Gastroesophageal sphincter (tissue), 4 donors: ENCODE results near the gene RSRC1. TPM values are rescaled to one million over a fixed set of nuclear protein-coding genes. Genes with fewer than 3 reads are reported as not detected.

ENCODE experiments used
- ATAC-seq: fragments of 150-250 bp; one replicate; pipeline ENCODE4 v1.9.1; 2016; ENCODE audit warnings: mild to moderate bottlenecking, moderate library complexity
- H3K27ac ChIP-seq, 4 donors: fragments of 200-600 bp; sonication (generic) in 3 of 4; 1 replicate in 3 of 4; 2 replicates in 1 of 4; pipeline ENCODE4 v1.5.1; 2016 to 2019
- H3K27me3 ChIP-seq: fragments of 200-600 bp; sonication (generic); one replicate; pipeline ENCODE4 v1.5.1; 2019
- H3K36me3 ChIP-seq, 2 donors: fragments of 200-600 bp; sonication (generic); one replicate each; pipeline ENCODE4 v1.5.1; 2019; ENCODE audit warnings: control low read depth in 1 of 2
- H3K4me1 ChIP-seq, 3 donors: fragments of 200-600 bp; sonication (generic); 1 replicate in 2 of 3; 2 replicates in 1 of 3; pipeline ENCODE4 v1.5.1; 2016 to 2019; ENCODE audit warnings: control low read depth in 2 of 3
- H3K4me3 ChIP-seq, 2 donors: fragments of 200-600 bp; sonication (generic); one replicate each; pipeline ENCODE4 v1.5.1; 2019; ENCODE audit warnings: mild to moderate bottlenecking in 1 of 2, moderate library complexity in 1 of 2
- H3K9me3 ChIP-seq, 3 donors: fragments of 200-600 bp; sonication (generic); one replicate each; pipeline ENCODE4 v1.5.1; 2017 to 2019; ENCODE audit warnings: control low read depth in 2 of 3
- EP300 ChIP-seq: sonication (generic); formaldehyde crosslinking; IDR thresholded peaks from one replicate; pipeline ENCODE4 v1.6.1; 2017; ENCODE audit warnings: antibody characterized with exemption, mild to moderate bottlenecking
- POLR2A ChIP-seq, 2 donors: fragments of 450-650 bp; IDR thresholded peaks; one replicate each; pipeline ENCODE4 v1.6.1; 2017; ENCODE audit warnings: antibody characterized with exemption in 2 of 2, mild to moderate bottlenecking in 2 of 2, moderate library complexity in 1 of 2
- POLR2AphosphoS5 ChIP-seq: sonication (generic); formaldehyde crosslinking; IDR thresholded peaks from one replicate; pipeline ENCODE4 v1.6.1; 2017; ENCODE audit warnings: antibody characterized with exemption
- WGBS, 2 donors: methylation state at CpG; one replicate each; pipeline ENCODE4 v1.1.5; 2018; ENCODE audit warnings: low coverage in 1 of 2; 5-methylcytosine and 5-hydroxymethylcytosine counted together
- total RNA-seq, 4 donors: library from RNA; depleted of rRNA; stranded (reverse); fragments of >200 nt; gene quantifications; one replicate each; pipeline ENCODE4 v1.1.0, GENCODE V29; 2016
- TF ChIP-seq, protein P1 (sequence below), 4 experiments: fragments of 200-600 bp in 2 of 4; fragments of 450-650 bp in 2 of 4; sonication (generic) in 1 of 4; IDR thresholded peaks; one replicate each; pipeline ENCODE4 v1.5.1; 2017 to 2019; ENCODE audit warnings: antibody characterized with exemption in 4 of 4, mild to moderate bottlenecking in 2 of 4, moderate library complexity in 2 of 4

RSRC1 gene
- total RNA-seq, 4 donors from 2014 or later = 40.6 to 66.0 (median 43.9) TPM

DNA sequence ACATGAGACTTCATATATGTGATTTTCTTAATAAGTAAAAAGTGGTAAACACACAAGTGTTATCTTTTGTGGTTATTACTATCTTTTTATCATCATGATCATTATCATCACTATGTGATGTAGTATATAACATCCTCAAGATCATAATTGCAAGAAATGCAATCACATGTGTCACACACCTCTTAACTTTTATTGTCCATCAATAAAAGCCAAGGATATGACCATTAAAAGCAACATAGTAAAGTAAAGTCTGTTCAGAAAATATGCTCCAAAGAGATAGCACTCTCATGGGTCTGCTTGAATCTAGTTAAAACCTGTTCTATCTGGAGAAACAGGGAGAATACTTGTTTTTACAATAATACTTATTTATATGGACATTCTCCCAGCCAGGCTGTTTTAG lies 308.1 kb downstream of the RSRC1 start:
- H3K9me3 ChIP-seq = peaks cover 0 to under 1% (median 0%) of the 10 kb centered on the region in 3 donors
- no peak for ATAC-seq
- H3K27ac ChIP-seq = no peak overlapping the region
- TF ChIP-seq, protein P1, sequence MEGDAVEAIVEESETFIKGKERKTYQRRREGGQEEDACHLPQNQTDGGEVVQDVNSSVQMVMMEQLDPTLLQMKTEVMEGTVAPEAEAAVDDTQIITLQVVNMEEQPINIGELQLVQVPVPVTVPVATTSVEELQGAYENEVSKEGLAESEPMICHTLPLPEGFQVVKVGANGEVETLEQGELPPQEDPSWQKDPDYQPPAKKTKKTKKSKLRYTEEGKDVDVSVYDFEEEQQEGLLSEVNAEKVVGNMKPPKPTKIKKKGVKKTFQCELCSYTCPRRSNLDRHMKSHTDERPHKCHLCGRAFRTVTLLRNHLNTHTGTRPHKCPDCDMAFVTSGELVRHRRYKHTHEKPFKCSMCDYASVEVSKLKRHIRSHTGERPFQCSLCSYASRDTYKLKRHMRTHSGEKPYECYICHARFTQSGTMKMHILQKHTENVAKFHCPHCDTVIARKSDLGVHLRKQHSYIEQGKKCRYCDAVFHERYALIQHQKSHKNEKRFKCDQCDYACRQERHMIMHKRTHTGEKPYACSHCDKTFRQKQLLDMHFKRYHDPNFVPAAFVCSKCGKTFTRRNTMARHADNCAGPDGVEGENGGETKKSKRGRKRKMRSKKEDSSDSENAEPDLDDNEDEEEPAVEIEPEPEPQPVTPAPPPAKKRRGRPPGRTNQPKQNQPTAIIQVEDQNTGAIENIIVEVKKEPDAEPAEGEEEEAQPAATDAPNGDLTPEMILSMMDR (IDR thresholded peaks at IDR 0.05) = no peak
- no peak for TF ChIP-seq POLR2A (IDR thresholded peaks at IDR 0.05)
- TF ChIP-seq EP300 = no peak
- no peak for TF ChIP-seq POLR2AphosphoS5
- H3K27me3 ChIP-seq = no peaks in the 10 kb centered on the region
- no peaks in the 10 kb centered on the region for H3K4me1 ChIP-seq
- H3K36me3 ChIP-seq = no peaks in the 10 kb centered on the region
- no peak overlapping the region for H3K4me3 ChIP-seq

DNA sequence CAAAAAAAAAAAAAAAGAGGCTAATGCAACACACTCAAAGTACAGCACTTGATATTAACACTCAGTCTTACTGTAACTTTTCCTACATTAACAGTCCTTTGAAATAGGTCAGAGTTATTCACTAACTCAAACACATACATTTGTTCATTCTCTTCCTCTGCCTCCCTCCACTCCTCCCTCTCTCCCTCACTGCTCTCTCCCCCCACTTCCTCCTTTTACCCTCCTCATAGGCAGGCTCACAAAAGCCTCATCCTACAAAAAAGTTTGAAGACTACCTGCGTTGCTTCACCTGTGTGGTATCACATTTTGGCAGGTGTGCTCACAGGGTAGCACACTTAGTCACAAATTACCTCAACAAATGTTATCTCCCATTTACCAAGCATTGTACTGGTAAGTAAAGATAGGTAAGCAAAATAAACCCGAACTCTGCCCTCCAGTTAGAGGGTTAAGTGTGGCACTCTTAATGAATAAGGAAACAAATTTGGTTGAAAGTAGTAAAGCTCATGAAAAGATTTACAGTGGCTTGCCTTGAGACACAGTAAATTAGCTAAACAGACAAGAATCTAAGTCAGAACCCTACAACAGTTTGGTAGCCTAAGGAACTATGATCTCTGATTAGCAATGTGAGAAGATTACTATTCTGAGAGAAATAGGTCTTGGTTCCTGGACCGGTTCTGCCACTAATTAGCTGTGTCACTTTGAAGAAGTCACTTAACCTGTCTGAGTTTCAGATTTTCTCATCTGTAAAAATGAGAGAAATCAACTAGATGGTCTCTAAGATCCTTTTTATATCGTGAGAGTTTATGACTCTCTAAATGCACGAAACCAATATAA lies 310.1 kb downstream of the RSRC1 start:
- Histone ChIP-seq H3K4me3 (no peak overlapping the region), H3K27me3 (no peaks in the 10 kb centered on the region), H3K4me1 (no peaks in the 10 kb centered on the region), H3K36me3 (no peaks in the 10 kb centered on the region), H3K9me3 (no peaks in the 10 kb centered on the region), H3K27ac (no peak overlapping the region)
- no peak for TF ChIP-seq POLR2AphosphoS5
- TF ChIP-seq, protein P1 (IDR thresholded peaks at IDR 0.05) = no peak
- no peak for TF ChIP-seq EP300
- TF ChIP-seq POLR2A (IDR thresholded peaks at IDR 0.05) = no peak
- 92% methylated on average over 4 to 5 of the region's 5 CpGs for WGBS, 2 donors
- no peak for ATAC-seq

DNA sequence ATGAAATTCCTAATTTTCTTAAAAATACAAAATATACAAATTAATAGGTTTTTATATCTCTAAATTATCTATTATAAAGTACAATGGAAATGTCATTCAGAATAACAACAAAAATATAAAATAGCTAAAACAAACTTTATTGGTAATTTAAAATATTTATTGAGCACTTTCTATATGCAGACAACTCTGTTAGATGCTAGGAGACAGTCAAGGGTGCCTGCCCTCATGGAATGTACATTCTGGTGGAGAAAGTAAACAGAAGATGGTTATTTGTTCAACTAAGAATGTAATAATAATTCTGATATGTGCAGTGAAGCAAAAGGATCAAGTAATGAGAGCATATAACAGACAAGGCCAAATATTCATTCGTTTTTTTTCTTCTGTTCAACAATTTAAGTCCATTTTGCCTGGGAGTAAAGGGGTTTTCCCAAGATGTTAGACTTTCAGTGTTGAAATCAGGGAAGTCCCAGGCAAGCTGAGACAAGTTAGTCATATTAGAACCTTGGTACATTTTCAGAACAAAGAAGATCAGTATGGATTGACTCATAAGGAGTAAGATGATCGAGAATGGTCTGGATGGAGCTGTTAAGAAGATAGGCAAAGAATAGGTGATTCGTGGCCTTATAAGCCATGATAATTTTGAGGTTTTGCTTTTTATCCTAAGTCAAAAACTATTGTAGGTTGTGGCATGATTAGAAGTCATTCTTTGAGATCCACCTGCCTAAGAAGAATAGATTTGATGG lies 310.9 kb downstream of the RSRC1 start:
- Histone ChIP-seq H3K27ac (no peak overlapping the region), H3K9me3 (no peaks in the 10 kb centered on the region), H3K27me3 (no peaks in the 10 kb centered on the region), H3K4me1 (no peaks in the 10 kb centered on the region), H3K4me3 (no peak overlapping the region), H3K36me3 (no peaks in the 10 kb centered on the region)
- 79 to 89% methylated on average over 3 of the region's 3 CpGs for WGBS, 2 donors
- no peak for ATAC-seq
- TF ChIP-seq POLR2A (IDR thresholded peaks at IDR 0.05) (no peak), POLR2AphosphoS5 (no peak), EP300 (no peak)
- TF ChIP-seq, protein P1 (IDR thresholded peaks at IDR 0.05) = no peak

DNA sequence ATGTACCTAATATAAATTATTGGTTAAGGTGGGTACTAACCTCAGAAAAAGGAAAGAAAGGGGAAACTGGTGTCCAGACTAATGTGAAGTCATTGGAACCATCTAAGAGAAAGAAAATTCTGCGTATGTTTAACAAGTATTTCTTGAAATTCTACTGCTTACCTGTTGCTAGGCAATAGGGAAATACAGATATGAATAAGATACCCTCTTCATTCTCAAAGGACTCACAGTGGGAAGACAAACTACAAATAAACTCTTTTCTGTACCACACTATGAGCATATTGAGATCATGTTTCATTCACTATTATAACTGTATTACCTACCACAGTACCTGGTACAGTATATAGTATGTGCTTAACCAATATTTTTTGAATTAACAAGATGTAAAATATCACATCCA lies 320.6 kb downstream of the RSRC1 start:
- 80 to 100% methylated on average over 1 of the region's 1 CpG for WGBS, 2 donors

More for the DNA sequence above, 320.6 kb downstream of the RSRC1 start:
- TF ChIP-seq POLR2A (IDR thresholded peaks at IDR 0.05) (no peak), EP300 (no peak), POLR2AphosphoS5 (no peak)
- TF ChIP-seq, protein P1 (IDR thresholded peaks at IDR 0.05) = no peak
- no peaks in the 10 kb centered on the region for H3K36me3 ChIP-seq
- no peaks in the 10 kb centered on the region for H3K4me1 ChIP-seq
- no peak overlapping the region for H3K4me3 ChIP-seq
- H3K27me3 ChIP-seq = no peaks in the 10 kb centered on the region
- H3K9me3 ChIP-seq = no peaks in the 10 kb centered on the region
- no peak overlapping the region for H3K27ac ChIP-seq
- no peak for ATAC-seq
